Stimulated activated naive B cell treated with anti-CD40 and anti-IgM and Interleukin-4, amounts not matched to agents 10 μg/mL and 1 μg/mL and 100 μg/mL, for 72 hours (primary cell): Measurements from ENCODE around the gene KCNQ1.

ENCODE experiments used
- ATAC-seq, 2 donors: fragments of 150-1000 bp; cut with Tn5 transposase; replicated peaks; 2 replicates each; pipeline ENCODE4 v1.10.0; 2021; ENCODE audit warnings: moderate library complexity in 1 of 2
- DNase-seq: peaks from one replicate; pipeline ENCODE4 v3.0.0; 2021
- H3K27ac Mint-ChIP-seq: one replicate; pipeline ENCODE4 v1.8.0; 2022; ENCODE audit warnings: mild to moderate bottlenecking, mixed read lengths
- H3K27me3 Mint-ChIP-seq, 2 donors: one replicate each; pipeline ENCODE4 v1.8.0; 2022; ENCODE audit warnings: mixed read lengths in 2 of 2
- H3K36me3 Mint-ChIP-seq, 2 donors: one replicate each; pipeline ENCODE4 v1.8.0; 2022; ENCODE audit warnings: mixed read lengths in 2 of 2, mild to moderate bottlenecking in 1 of 2
- H3K4me1 Mint-ChIP-seq, 2 donors: one replicate each; pipeline ENCODE4 v1.8.0; 2022; ENCODE audit warnings: mixed read lengths in 2 of 2, mild to moderate bottlenecking in 1 of 2
- H3K4me3 Mint-ChIP-seq, 2 donors: one replicate each; pipeline ENCODE4 v1.8.0; 2022; ENCODE audit warnings: mild to moderate bottlenecking in 2 of 2, mixed read lengths in 2 of 2, moderate library complexity in 1 of 2
- H3K9me3 Mint-ChIP-seq, 2 donors: one replicate each; pipeline ENCODE4 v1.8.0; 2022; ENCODE audit warnings: mixed read lengths in 2 of 2, mild to moderate bottlenecking in 1 of 2

The KCNQ1 gene

DNA sequence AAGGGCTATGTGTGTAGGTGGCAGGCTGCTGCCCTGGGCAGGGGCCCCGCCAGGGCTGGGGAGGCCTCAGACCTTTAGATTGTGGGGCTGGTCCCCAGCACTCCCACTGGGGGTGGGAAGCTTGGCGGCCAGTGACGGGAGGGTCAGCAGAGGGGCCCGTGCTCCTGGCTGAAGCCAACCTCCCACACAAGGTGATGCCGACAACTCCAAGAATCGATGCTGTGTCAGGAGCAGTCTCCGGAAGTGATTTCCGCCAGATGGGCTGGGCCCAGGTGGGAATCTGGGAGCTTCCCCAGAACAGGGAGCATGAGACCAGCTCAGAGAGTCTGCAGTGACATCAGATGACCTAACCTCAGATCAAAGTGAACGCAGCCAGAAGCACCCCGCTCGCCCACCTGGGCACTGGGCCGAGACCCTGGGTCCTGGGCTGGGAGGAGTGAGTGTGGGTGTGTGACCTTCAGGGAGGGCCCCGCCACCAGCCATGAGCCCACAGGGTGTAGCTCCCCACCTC, 8.2 kb upstream of the KCNQ1 start:
- no peaks in the 10 kb centered on the region for H3K4me1 Mint-ChIP-seq
- H3K4me3 Mint-ChIP-seq, result no peak overlapping the region

DNA sequence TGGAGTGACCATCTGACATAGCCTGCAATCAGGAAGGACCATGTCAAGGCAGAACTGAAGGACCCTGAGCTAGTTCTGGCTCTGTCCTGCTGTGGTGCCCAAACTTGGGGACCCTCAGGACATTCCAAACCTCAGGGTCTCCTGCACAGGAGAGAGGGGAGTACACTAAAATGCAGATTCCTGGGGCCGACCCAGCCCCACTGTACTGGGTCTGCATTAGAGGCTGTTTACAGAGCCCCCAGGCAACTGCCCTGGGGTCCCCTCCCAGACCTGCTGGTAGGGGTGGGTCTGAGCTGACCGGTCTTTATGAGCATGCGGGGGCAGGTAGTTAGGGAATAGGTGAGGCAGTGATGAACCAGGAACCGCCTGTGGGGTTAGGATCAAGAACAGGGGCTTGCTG, 7.3 kb upstream of the KCNQ1 start:
- H3K27ac Mint-ChIP-seq, result no peak overlapping the region
- peaks cover 5 to 13% of the 10 kb centered on the region in 2 donors for H3K27me3 Mint-ChIP-seq
- H3K4me1 Mint-ChIP-seq, result no peaks in the 10 kb centered on the region
- ATAC-seq, result no peak
- no peaks in the 10 kb centered on the region for H3K36me3 Mint-ChIP-seq
- DNase-seq, result no peak
- H3K9me3 Mint-ChIP-seq, result peaks cover 0 to 1% of the 10 kb centered on the region in 2 donors
- H3K4me3 Mint-ChIP-seq, result no peak overlapping the region

More for the DNA sequence above, 8.2 kb upstream of the KCNQ1 start:
- peaks cover 0 to 1% of the 10 kb centered on the region in 2 donors for H3K9me3 Mint-ChIP-seq
- H3K27ac Mint-ChIP-seq, result no peak overlapping the region
- no peak for ATAC-seq
- no peaks in the 10 kb centered on the region for H3K36me3 Mint-ChIP-seq
- H3K27me3 Mint-ChIP-seq, result peaks cover 5 to 13% of the 10 kb centered on the region in 2 donors
- DNase-seq, result no peak

DNA sequence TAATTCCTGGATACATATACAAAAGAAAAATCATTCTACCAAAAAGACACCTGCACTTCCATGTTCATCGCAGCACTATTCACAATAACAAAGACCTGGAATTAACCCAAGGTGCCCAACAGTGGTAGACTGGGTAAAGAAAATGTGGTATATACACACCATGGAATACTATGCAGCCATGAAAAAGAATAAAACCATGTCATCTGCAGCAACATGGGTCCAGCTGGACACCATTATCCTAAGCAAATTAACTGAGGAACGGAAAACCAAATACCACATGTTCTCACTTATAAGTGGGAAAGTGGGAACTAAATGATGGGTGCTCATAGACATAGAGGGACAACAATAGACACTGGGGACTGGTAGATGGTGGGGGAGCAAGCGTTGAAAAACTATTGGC, 5.0 kb upstream of the KCNQ1 start:
- Mint-ChIP-seq H3K4me3 (no peak overlapping the region), H3K9me3 (peaks cover 0 to 1% of the 10 kb centered on the region in 2 donors), H3K4me1 (no peaks in the 10 kb centered on the region), H3K27ac (no peak overlapping the region), H3K27me3 (peaks cover 5 to 13% of the 10 kb centered on the region in 2 donors), H3K36me3 (no peaks in the 10 kb centered on the region)
- no peak for DNase-seq
- ATAC-seq, result no peak

GRCh38 chr11:2440646-2441045, 4.2 kb upstream of the KCNQ1 start:
- peaks cover 4 to 6% of the 10 kb centered on the region in 2 donors for H3K4me1 Mint-ChIP-seq
- no peak overlapping the region for H3K27ac Mint-ChIP-seq
- no peak for DNase-seq
- H3K9me3 Mint-ChIP-seq, result peaks cover 0 to 1% of the 10 kb centered on the region in 2 donors
- H3K27me3 Mint-ChIP-seq, result peaks cover 5 to 19% of the 10 kb centered on the region in 2 donors
- ATAC-seq, result no peak
- no peaks in the 10 kb centered on the region for H3K36me3 Mint-ChIP-seq
- no peak overlapping the region for H3K4me3 Mint-ChIP-seq

DNA sequence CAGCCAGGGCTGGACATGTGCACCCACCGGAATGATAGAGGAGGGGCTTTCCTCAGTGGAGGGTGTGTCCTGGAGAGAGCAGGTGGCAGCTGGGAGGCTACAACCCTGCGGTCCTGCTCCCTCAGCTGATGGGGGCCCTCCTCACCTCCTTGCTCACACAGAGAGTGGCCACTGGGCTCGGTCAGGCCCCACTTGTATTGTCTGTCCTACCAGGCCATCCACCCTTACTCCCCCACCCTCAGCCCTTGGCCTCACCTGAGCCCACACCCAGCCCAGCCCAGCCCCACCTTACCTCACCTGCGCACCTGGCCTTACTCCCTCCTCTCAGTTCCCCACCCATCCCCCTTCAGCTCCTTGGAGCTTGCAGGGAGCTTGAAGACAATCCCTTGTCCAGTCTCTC, 3.6 kb upstream of the KCNQ1 start:
- H3K4me3 Mint-ChIP-seq, result no peak overlapping the region
- peaks cover 0 to 1% of the 10 kb centered on the region in 2 donors for H3K9me3 Mint-ChIP-seq
- H3K4me1 Mint-ChIP-seq, result peaks cover 5 to 11% of the 10 kb centered on the region in 2 donors
- DNase-seq (no peak), ATAC-seq (no peak)
- H3K27me3 Mint-ChIP-seq, result peaks cover 5 to 19% of the 10 kb centered on the region in 2 donors
- no peak overlapping the region for H3K27ac Mint-ChIP-seq
- H3K36me3 Mint-ChIP-seq, result no peaks in the 10 kb centered on the region

DNA sequence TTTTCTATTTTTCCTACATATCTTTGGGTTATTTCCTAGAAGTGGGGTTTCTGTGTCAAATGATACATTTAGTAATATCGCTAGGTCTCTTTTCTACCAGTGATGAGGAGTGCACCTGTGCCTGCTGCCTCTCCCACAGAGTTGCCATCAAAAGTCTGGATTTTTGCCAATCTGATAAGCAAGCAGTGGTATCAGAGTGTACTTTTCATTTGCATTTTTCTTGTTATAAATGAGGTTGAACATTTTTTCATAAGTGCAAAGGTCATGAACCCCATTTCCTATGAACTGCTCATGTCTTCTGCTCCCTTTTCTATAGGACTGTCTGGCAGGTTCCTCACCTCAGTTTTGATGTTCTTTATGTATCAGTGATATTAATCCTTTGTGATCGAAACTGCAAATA, 2.2 kb upstream of the KCNQ1 start:
- Mint-ChIP-seq H3K4me1 (peaks cover 18 to 25% of the 10 kb centered on the region in 2 donors), H3K27ac (no peak overlapping the region), H3K36me3 (no peaks in the 10 kb centered on the region), H3K27me3 (peaks cover 5 to 14% of the 10 kb centered on the region in 2 donors), H3K9me3 (peaks cover 0 to 1% of the 10 kb centered on the region in 2 donors), H3K4me3 (no peak overlapping the region)
- ATAC-seq, result no peak
- DNase-seq, result no peak

DNA sequence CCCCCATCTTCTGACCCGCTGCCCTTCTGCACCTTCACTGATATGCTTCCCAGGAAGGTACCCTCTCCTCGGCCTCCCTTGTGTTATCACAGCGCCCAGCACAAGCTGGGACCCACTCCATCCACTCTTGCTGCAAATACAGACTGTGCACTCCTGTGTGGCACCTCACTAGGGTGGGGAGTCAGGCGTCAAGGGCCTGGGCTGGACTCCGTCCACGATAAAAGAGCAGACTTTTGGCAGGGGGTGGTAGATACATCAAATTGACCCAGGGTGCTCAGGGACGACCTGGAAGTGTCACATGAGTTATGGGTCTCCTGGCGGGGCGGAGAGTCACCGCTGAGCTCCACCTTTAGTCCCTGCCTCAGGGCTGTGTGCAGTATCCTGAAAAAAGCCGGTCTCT, 1.4 kb upstream of the KCNQ1 start:
- Mint-ChIP-seq H3K4me1 (peaks cover 20 to 30% of the 10 kb centered on the region in 2 donors), H3K27ac (no peak overlapping the region)

GRCh38 chr11:2443881-2444820, 657 bp upstream of the KCNQ1 start, which contains the start of gene TRPM5:
Gene TRPM5 (minus strand): TSS chr11:2444514. CDS start chr11:2423036, 21,478 bp downstream.
- H3K27ac Mint-ChIP-seq, result peak within 1 kb of the TSS; percentile 87
- peaks cover 20 to 30% of the 10 kb centered on the region in 2 donors for H3K4me1 Mint-ChIP-seq
- ATAC-seq (peak; percentile 28 to 33), DNase-seq (peak; percentile 40)
- peaks cover 0 to 1% of the 10 kb centered on the region in 2 donors for H3K9me3 Mint-ChIP-seq
- H3K36me3 Mint-ChIP-seq, result no peaks in the 10 kb centered on the region
- peaks cover 5 to 14% of the 10 kb centered on the region in 2 donors for H3K27me3 Mint-ChIP-seq
- H3K4me3 Mint-ChIP-seq, result peak within 1 kb of the TSS; percentile 90 to 91

More for the DNA sequence above, 1.4 kb upstream of the KCNQ1 start:
- no peak for ATAC-seq
- H3K4me3 Mint-ChIP-seq, result peak overlapping the region; percentile 0 to 1
- H3K9me3 Mint-ChIP-seq, result peaks cover 0 to 1% of the 10 kb centered on the region in 2 donors
- peaks cover 5 to 14% of the 10 kb centered on the region in 2 donors for H3K27me3 Mint-ChIP-seq
- no peak for DNase-seq
- no peaks in the 10 kb centered on the region for H3K36me3 Mint-ChIP-seq

DNA sequence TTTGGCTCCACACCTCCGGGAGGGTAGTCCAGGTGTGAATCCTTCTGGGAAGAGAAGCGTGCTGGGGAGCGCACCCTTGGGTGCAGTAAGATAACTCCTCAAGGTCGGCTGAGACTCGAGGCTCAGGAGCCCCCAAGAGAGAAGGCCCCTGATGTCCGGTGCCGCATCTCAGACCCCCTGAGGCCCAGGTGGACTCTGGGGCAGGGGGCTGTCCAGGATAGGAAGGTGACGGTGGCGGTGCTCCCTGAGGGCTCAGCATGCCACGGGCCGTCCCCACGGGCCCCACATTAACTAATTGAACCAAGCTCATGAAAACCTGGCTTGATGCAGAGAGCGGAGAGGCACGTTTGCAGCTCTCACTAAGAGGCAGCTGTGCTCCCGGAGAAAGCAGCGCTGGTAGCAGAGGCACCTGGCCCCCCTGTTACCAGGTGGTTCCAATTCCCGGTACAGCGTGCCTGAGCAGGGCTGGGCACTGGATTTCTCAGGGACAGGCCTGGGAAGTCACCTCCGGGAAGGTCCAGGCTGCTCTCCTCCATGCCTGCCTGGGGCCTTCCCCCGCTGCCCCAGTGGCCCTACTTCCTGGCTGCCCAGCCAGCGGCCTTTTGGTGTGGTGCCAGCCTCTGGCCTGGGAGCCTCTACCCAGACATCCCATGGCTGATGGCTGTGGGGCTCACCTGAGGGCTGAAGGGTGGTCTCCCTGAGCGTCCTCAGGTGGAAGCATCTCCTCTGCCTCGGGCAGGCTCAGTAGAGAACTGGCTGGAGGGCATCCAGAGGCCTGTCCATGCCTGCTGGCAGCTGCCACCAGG, 1.1 kb downstream of the KCNQ1 start:
- peak overlapping the region; percentile 90 to 91 for H3K4me3 Mint-ChIP-seq
- ATAC-seq (no peak), DNase-seq (no peak)
- H3K27me3 Mint-ChIP-seq, result peaks cover 0 to 7% of the 10 kb centered on the region in 2 donors
- H3K36me3 Mint-ChIP-seq, result no peaks in the 10 kb centered on the region
- H3K9me3 Mint-ChIP-seq, result no peaks in the 10 kb centered on the region
- peaks cover 20 to 30% of the 10 kb centered on the region in 2 donors for H3K4me1 Mint-ChIP-seq
- peak overlapping the region; percentile 87 for H3K27ac Mint-ChIP-seq

DNA sequence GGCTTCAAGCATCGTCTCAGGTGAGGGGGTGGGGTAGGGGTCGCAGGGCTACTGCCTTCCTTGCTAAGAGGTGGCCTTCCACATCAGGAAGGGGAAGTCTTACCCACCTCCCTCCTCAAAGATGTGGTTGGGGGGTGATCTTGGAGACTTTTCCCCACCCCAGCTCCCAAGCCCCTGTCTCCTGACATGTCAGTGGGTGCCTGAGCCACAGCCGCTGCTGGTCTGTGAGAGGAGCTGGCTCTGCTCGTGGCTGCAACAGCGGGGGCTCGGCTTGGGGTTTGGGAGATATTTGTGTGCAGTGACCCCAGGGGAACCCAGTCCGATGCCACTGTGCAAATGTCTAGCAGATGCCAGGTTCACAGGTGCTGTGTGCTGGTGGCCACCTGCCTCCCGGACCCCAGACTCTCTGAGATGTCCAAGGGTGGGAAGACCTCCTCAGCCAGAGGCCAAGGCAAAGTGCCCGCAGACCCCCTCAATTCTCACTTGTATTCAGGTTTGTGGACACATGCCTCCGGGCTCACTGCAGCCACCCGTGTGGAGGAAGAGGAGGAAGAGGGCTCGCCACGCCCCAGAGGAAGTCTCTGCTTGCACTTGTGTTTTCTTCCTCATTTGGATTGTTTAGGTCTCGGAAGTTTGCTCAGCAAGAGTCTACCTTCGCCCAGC, 1.9 kb downstream of the KCNQ1 start:
- no peak for DNase-seq
- Mint-ChIP-seq H3K9me3 (no peaks in the 10 kb centered on the region), H3K27ac (peak overlapping the region; percentile 87), H3K4me1 (peaks cover 20 to 30% of the 10 kb centered on the region in 2 donors), H3K27me3 (peaks cover 0 to 6% of the 10 kb centered on the region in 2 donors), H3K4me3 (peak overlapping the region; percentile 70 to 78), H3K36me3 (no peaks in the 10 kb centered on the region)
- ATAC-seq, result no peak

- ATAC-seq (no peak), DNase-seq (no peak)
- no peaks in the 10 kb centered on the region for H3K36me3 Mint-ChIP-seq
- peak overlapping the region; percentile 87 for H3K27ac Mint-ChIP-seq
- peaks cover 20 to 30% of the 10 kb centered on the region in 2 donors for H3K4me1 Mint-ChIP-seq
- peaks cover 0 to 6% of the 10 kb centered on the region in 2 donors for H3K27me3 Mint-ChIP-seq
- no peaks in the 10 kb centered on the region for H3K9me3 Mint-ChIP-seq
- H3K4me3 Mint-ChIP-seq, result peak overlapping the region; percentile 70 to 78
These were observed 2.6 kb downstream of the KCNQ1 start for GRCh38 chr11:2447253-2447950.

DNA sequence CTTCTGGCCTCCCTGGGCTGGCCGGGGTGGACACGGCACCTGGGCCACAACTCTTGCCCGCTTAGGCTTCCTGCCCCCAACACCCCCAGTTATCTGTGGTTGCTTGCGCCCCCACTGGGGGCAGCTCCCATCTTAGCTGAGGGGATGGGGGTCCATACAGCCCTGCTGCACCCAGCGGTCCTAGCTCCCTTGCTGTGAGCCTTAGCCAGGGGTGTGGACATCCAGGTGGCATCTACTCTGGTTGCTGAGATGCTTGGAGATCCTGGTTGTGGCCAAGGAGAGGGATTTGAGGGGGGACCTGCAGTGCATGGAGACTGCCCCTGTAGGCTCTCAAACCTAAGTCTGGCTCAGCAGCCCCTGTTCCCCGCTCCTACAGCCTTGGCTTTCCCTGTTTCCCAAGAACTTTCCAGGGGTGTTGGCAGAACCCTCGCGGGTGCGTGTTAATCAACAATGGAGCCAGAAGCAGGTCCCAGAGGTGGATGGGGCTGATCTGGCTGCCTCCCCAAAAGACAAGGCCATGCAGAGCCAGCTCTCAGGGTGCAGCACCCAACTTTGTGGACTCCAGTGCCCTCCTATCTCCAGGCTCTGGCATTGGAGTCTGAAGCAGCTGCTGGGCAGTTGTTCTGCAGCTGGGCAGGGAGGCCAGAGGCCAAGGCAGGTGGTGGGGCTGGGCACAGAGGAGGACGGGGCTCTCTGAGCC, 3.3 kb downstream of the KCNQ1 start:
- Mint-ChIP-seq H3K4me3 (no peak overlapping the region), H3K9me3 (no peaks in the 10 kb centered on the region), H3K27ac (no peak overlapping the region), H3K27me3 (peaks cover 0 to 6% of the 10 kb centered on the region in 2 donors), H3K4me1 (peaks cover 20 to 30% of the 10 kb centered on the region in 2 donors), H3K36me3 (no peaks in the 10 kb centered on the region)
- ATAC-seq (no peak), DNase-seq (no peak)
